Gastroesophageal sphincter (tissue), 3 donors: ENCODE data around the gene PTGIR.

Experiments
- CTCF ChIP-seq, 4 experiments: fragments of 200-600 bp in 2 of 4; fragments of 450-650 bp in 2 of 4; sonication (generic) in 1 of 4; IDR thresholded peaks; one replicate each; pipeline ENCODE4 v1.5.1; 2017 to 2019; ENCODE audit warnings: antibody characterized with exemption in 4 of 4, mild to moderate bottlenecking in 2 of 4, moderate library complexity in 2 of 4
- EP300 ChIP-seq: sonication (generic); formaldehyde crosslinking; IDR thresholded peaks from one replicate; pipeline ENCODE4 v1.6.1; 2017; ENCODE audit warnings: antibody characterized with exemption, mild to moderate bottlenecking
- POLR2A ChIP-seq, 2 donors: fragments of 450-650 bp; IDR thresholded peaks; one replicate each; pipeline ENCODE4 v1.6.1; 2017; ENCODE audit warnings: antibody characterized with exemption in 2 of 2, mild to moderate bottlenecking in 2 of 2, moderate library complexity in 1 of 2
- POLR2AphosphoS5 ChIP-seq: sonication (generic); formaldehyde crosslinking; IDR thresholded peaks from one replicate; pipeline ENCODE4 v1.6.1; 2017; ENCODE audit warnings: antibody characterized with exemption

- TF ChIP-seq CTCF (IDR thresholded peaks at IDR 0.05) (peak in 3 of 4 experiments; percentile 94 to 95 (median 94)), EP300 (no peak), POLR2AphosphoS5 (no peak), POLR2A (IDR thresholded peaks at IDR 0.05) (no peak)
These were observed 10.7 kb downstream of the PTGIR start for GRCh38 chr19:46614114-46614722.
